ENCODE data around the gene FBXL22.

The FBXL22 gene

DNA sequence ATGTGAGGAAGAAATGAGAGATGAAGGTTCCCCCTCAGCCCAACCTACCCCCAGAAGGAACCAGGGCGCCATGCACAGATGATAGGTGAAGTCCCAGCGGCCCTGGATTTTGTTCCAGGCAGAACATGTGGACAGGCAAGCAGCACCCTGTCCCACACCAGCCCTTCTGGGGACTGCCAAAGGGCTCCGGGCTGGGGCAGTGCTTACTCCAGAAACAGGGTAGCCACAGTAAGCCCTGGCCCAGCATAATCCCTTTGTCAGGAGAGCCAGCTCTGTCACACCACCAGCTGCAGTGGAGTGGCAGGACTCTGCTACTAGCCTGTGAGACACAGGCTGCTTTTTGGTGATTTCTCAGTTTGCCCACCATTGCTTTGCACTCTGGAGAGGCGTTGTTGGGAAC, 6.3 kb downstream of the FBXL22 start:
- no peak for DNase-seq (ENCODE audit: low read depth)
- no peak for TF ChIP-seq CTCF (conservative IDR thresholded peaks at IDR 0.05; ENCODE audit: low read depth, low read length)
- no peak overlapping the region for H3K4me3 ChIP-seq (ENCODE audit: low read depth, low read length)

- no peak overlapping the region for H3K4me3 ChIP-seq (ENCODE audit: low read depth, low read length)
- TF ChIP-seq CTCF (conservative IDR thresholded peaks at IDR 0.05; ENCODE audit: low read depth, low read length) = no peak
- no peak for DNase-seq (ENCODE audit: low read depth)
Measured at GRCh38 chr15:63604281-63604680, 7.1 kb downstream of the FBXL22 start.

- no peak overlapping the region for H3K4me3 ChIP-seq (ENCODE audit: low read depth, low read length)
- DNase-seq (ENCODE audit: low read depth) = no peak
- no peak for TF ChIP-seq CTCF (conservative IDR thresholded peaks at IDR 0.05; ENCODE audit: low read depth, low read length)
Measured at GRCh38 chr15:63605036-63605435, 7.8 kb downstream of the FBXL22 start.

DNA sequence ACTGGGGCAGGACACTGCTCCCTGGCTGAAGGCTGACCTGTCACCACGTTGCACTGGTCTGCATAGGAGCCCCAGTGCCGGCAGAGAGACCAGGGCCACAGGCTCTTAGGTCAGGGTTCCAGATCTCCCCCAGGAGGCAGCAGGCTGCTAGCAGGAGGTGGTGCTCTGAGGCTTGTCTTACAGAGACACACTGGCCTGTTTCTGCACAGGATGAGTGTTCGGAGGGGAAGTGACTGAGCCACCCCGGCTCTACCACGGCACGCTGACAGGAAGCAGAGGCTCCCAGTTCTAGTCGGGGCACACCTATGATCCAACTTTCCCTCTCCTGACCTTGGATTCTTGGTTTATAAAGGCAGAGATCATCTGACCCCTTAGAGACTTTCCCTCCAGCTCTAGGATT, 8.6 kb downstream of the FBXL22 start:
- TF ChIP-seq CTCF (conservative IDR thresholded peaks at IDR 0.05; ENCODE audit: low read depth, low read length) = no peak
- no peak overlapping the region for H3K4me3 ChIP-seq (ENCODE audit: low read depth, low read length)
- no peak for DNase-seq (ENCODE audit: low read depth)

- H3K4me3 ChIP-seq (ENCODE audit: low read depth, low read length) = no peak overlapping the region
- no peak for DNase-seq (ENCODE audit: low read depth)
- no peak for TF ChIP-seq CTCF (conservative IDR thresholded peaks at IDR 0.05; ENCODE audit: low read depth, low read length)
Measured at GRCh38 chr15:63606308-63606707, 9.1 kb downstream of the FBXL22 start.

- no peak overlapping the region for H3K4me3 ChIP-seq (ENCODE audit: low read depth, low read length)
- TF ChIP-seq CTCF (conservative IDR thresholded peaks at IDR 0.05; ENCODE audit: low read depth, low read length) = no peak
- DNase-seq (ENCODE audit: low read depth) = no peak
Measured at GRCh38 chr15:63608989-63609388, 11.8 kb downstream of the FBXL22 start.

DNA sequence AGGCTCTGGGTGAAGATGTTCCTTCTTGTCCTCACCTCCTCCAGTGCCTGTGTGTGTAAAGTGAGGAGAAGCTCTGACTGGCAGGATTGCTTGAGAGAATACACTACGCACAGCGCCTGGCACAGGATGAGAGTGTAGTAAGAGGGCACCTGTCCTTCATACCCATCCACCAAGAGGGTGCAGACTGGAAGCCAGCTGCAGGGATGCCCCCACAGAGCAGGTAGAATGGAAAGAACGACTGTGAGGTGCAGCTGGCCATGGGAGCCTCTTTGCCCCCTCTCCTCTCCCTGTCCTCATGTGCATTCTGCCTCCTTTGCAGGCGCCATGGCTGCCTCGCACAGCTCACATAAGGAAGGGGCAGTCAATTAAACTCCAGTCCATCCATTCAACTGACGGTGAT, 12.3 kb downstream of the FBXL22 start:
- H3K4me3 ChIP-seq (ENCODE audit: low read depth, low read length) = no peak overlapping the region

More for the DNA sequence above, 12.3 kb downstream of the FBXL22 start:
- TF ChIP-seq CTCF (conservative IDR thresholded peaks at IDR 0.05; ENCODE audit: low read depth, low read length) = no peak
- DNase-seq (ENCODE audit: low read depth) = no peak

All from choroid plexus epithelial cell (primary cell).